ENCODE measurements around the gene NTNG2. TPM values are rescaled to one million over a fixed set of nuclear protein-coding genes. Genes with fewer than 3 reads are reported as not detected.

The NTNG2 gene
- total RNA-seq, 1 experiment from 2014 or later, result not detected

GRCh38 chr9:132156262-132156661, 5.6 kb upstream of the NTNG2 start:
- no peaks in the 10 kb centered on the region for H3K9me3 Mint-ChIP-seq (ENCODE audit: unreplicated experiment)
- no peak for TF ChIP-seq CTCF (IDR thresholded peaks at IDR 0.05; ENCODE audit: unreplicated experiment)
- ChIA-PET CTCF (interaction anchor here (3.5 kb wide), 1 partner anchor 14 kb away, joined by 11 read pairs; no protein-coding TSS in a partner anchor), POLR2A (no interaction called here)
- H3K4me3 Mint-ChIP-seq (ENCODE audit: unreplicated experiment), result no peak overlapping the region
- H3K4me1 Mint-ChIP-seq (ENCODE audit: insufficient read depth, unreplicated experiment), result no peaks in the 10 kb centered on the region
- BruUV-seq (replicated peaks), result no TSS peak
- no peak for DNase-seq (ENCODE audit: unreplicated experiment)
- no peaks in the 10 kb centered on the region for H3K36me3 Mint-ChIP-seq (ENCODE audit: insufficient read depth, unreplicated experiment)
- intact Hi-C loops (cut with micrococcal nuclease), result no loop called here
- H3K27me3 Mint-ChIP-seq (ENCODE audit: insufficient read depth, unreplicated experiment), result peaks cover 72% of the 10 kb centered on the region
- H3K27ac Mint-ChIP-seq (ENCODE audit: low read depth, unreplicated experiment), result no peak overlapping the region

- H3K4me3 Mint-ChIP-seq (ENCODE audit: unreplicated experiment), result no peak overlapping the region
- BruUV-seq (replicated peaks), result no TSS peak
- intact Hi-C loops (cut with micrococcal nuclease), result no loop called here
- no peak overlapping the region for H3K27ac Mint-ChIP-seq (ENCODE audit: low read depth, unreplicated experiment)
- POLR2A ChIA-PET, result no interaction called here
- peaks cover 72% of the 10 kb centered on the region for H3K27me3 Mint-ChIP-seq (ENCODE audit: insufficient read depth, unreplicated experiment)
- H3K4me1 Mint-ChIP-seq (ENCODE audit: insufficient read depth, unreplicated experiment), result peaks cover 5% of the 10 kb centered on the region
- CTCF ChIA-PET, result interaction anchor here (3.5 kb wide), 1 partner anchor 13 kb away, joined by 11 read pairs; no protein-coding TSS in a partner anchor
- DNase-seq (ENCODE audit: unreplicated experiment), result no peak
- no peaks in the 10 kb centered on the region for H3K36me3 Mint-ChIP-seq (ENCODE audit: insufficient read depth, unreplicated experiment)
- no peaks in the 10 kb centered on the region for H3K9me3 Mint-ChIP-seq (ENCODE audit: unreplicated experiment)
- TF ChIP-seq CTCF (IDR thresholded peaks at IDR 0.05; ENCODE audit: unreplicated experiment), result no peak
Measured at GRCh38 chr9:132157347-132158116, 4.3 kb upstream of the NTNG2 start.

GRCh38 chr9:132160802-132161742, 786 bp upstream of the NTNG2 start:
- CTCF ChIA-PET, result no interaction called here
- BruUV-seq (replicated peaks), result no TSS peak
- H3K4me3 Mint-ChIP-seq (ENCODE audit: unreplicated experiment), result peak overlapping the region; percentile 76
- H3K9me3 Mint-ChIP-seq (ENCODE audit: unreplicated experiment), result no peaks in the 10 kb centered on the region
- POLR2A ChIA-PET, result no interaction called here
- H3K27ac Mint-ChIP-seq (ENCODE audit: low read depth, unreplicated experiment), result no peak overlapping the region
- TF ChIP-seq CTCF (IDR thresholded peaks at IDR 0.05; ENCODE audit: unreplicated experiment), result no peak
- intact Hi-C loops (cut with micrococcal nuclease), result loop anchor here (10.0 kb wide), 1 partner anchor 86 kb away; the partner anchor contains the start of gene MED27
- H3K4me1 Mint-ChIP-seq (ENCODE audit: insufficient read depth, unreplicated experiment), result peaks cover 6% of the 10 kb centered on the region
- H3K27me3 Mint-ChIP-seq (ENCODE audit: insufficient read depth, unreplicated experiment), result peaks cover 71% of the 10 kb centered on the region
- H3K36me3 Mint-ChIP-seq (ENCODE audit: insufficient read depth, unreplicated experiment), result no peaks in the 10 kb centered on the region
- peak; percentile 29 for DNase-seq (ENCODE audit: unreplicated experiment)
